ENCODE measurements around the gene RFX3.
A peak's percentile ranks its signal among the peaks of the same experiment; 100 is the strongest.

GRCh38 chr9:3526165-3526996 lies 580 bp upstream of the RFX3 start:
- TF ChIP-seq POLR2A (IDR thresholded peaks at IDR 0.05) (peak in 2 of 4 donors; percentile 74 to 97), CTCF (IDR thresholded peaks at IDR 0.05) (no peak)

All from esophagus squamous epithelium (tissue), 4 donors.